SU-DHL-6 (cell line): ENCODE measurements around the gene CCNE1.
"Not testable (repeated sequence)": the region's sequence is repeated elsewhere in the genome, so short reads cannot be mapped to it uniquely, and the experiment has no call there.

ENCODE experiments used
- H2AFZ ChIP-seq: fragments of 200-600 bp; sonication (generic); 2 replicates; pipeline ENCODE4 v1.6.1; 2014; ENCODE audit warnings: low read depth, mild to moderate bottlenecking, moderate library complexity, mixed read lengths, antibody characterized with exemption, low read length; ENCODE audit not compliant: severe bottlenecking
- H3F3A ChIP-seq: fragments of 200-600 bp; shearing (Covaris generic); 2 replicates; pipeline ENCODE4 v1.6.0; 2016; ENCODE audit warnings: antibody characterized with exemption, mild to moderate bottlenecking; ENCODE audit not compliant: insufficient read depth
- H3K27ac ChIP-seq: fragments of 200-600 bp; sonication (generic); 2 replicates; pipeline ENCODE4 v1.5.1; 2016; ENCODE audit warnings: low read depth, mild to moderate bottlenecking, low read length, moderate library complexity, mixed read lengths
- H3K27me3 ChIP-seq: fragments of 200-600 bp; sonication (generic), shearing (Covaris generic); 2 replicates; pipeline ENCODE4 v1.6.0; 2014; ENCODE audit warnings: mild to moderate bottlenecking, low read length
- H3K36me3 ChIP-seq: fragments of 200-600 bp; sonication (generic); 2 replicates; pipeline ENCODE4 v1.6.1; 2014; ENCODE audit warnings: mild to moderate bottlenecking, low read length, mixed read lengths
- H3K4me2 ChIP-seq: fragments of 300-600, 200-600 bp; shearing (Covaris generic), sonication (generic); 2 replicates; pipeline ENCODE4 v1.6.0; 2014; ENCODE audit warnings: low read length, low read depth, mild to moderate bottlenecking; ENCODE audit not compliant: poor library complexity, severe bottlenecking
- H3K4me3 ChIP-seq: fragments of 200-600 bp; sonication (generic); 2 replicates; pipeline ENCODE4 v1.5.1; 2014; ENCODE audit warnings: antibody characterized with exemption, low read length, mild to moderate bottlenecking, mixed read lengths; ENCODE audit not compliant: insufficient read depth, poor library complexity, severe bottlenecking
- H3K79me2 ChIP-seq: fragments of 200-600 bp; sonication (generic); 2 replicates; pipeline ENCODE4 v1.6.1; 2014; ENCODE audit warnings: mild to moderate bottlenecking, low read length, moderate library complexity; ENCODE audit not compliant: insufficient read depth
- H3K9ac ChIP-seq: fragments of 200-600 bp; sonication (generic); 2 replicates; pipeline ENCODE4 v1.7.0; 2014; ENCODE audit warnings: mild to moderate bottlenecking, low read length
- H3K9me2 ChIP-seq: fragments of 200-600 bp; sonication (generic); replicated peaks from 2 replicates; pipeline ENCODE4 v1.6.1; 2014; ENCODE audit warnings: low read length; ENCODE audit not compliant: insufficient read depth
- H3K9me3 ChIP-seq: fragments of 200-600 bp; sonication (generic); 2 replicates; pipeline ENCODE4 v1.6.1; 2014; ENCODE audit warnings: low read length, mixed read lengths; ENCODE audit not compliant: insufficient read depth
- H4K20me1 ChIP-seq: fragments of 200-600 bp; sonication (generic); 2 replicates; pipeline ENCODE4 v1.6.1; 2014; ENCODE audit warnings: low read depth, mild to moderate bottlenecking, antibody characterized with exemption, low read length, moderate library complexity, mixed read lengths
- CTCF ChIP-seq: fragments of 200-600 bp; sonication (generic); IDR thresholded peaks from one replicate; pipeline ENCODE4 v1.5.1; 2017; ENCODE audit warnings: antibody characterized with exemption, mild to moderate bottlenecking, low read length, moderate library complexity; ENCODE audit not compliant: insufficient read depth, poor library complexity, severe bottlenecking
- EZH2phosphoT487 ChIP-seq: fragments of 200-600 bp; sonication (generic), shearing (Covaris generic); conservative IDR thresholded peaks from 2 replicates; pipeline ENCODE4 v1.6.1; 2018; ENCODE audit warnings: mild to moderate bottlenecking, antibody characterized with exemption, low read length, moderate library complexity, mixed read lengths

Gene CCNE1

DNA sequence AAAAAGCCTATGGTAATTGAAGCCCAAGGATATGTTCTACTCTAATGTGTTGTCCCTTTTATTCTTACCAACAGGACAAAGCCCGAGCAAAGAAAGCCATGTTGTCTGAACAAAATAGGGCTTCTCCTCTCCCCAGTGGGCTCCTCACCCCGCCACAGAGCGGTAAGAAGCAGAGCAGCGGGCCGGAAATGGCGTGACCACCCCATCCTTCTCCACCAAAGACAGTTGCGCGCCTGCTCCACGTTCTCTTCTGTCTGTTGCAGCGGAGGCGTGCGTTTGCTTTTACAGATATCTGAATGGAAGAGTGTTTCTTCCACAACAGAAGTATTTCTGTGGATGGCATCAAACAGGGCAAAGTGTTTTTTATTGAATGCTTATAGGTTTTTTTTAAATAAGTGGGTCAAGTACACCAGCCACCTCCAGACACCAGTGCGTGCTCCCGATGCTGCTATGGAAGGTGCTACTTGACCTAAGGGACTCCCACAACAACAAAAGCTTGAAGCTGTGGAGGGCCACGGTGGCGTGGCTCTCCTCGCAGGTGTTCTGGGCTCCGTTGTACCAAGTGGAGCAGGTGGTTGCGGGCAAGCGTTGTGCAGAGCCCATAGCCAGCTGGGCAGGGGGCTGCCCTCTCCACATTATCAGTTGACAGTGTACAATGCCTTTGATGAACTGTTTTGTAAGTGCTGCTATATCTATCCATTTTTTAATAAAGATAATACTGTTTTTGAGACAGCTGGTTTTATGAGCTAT, 12.0 kb downstream of the CCNE1 start:
- no peaks in the 10 kb centered on the region for H3K9me2 ChIP-seq
- H3K9ac ChIP-seq: no peak overlapping the region
- no peak overlapping the region for H2AFZ ChIP-seq
- no peak overlapping the region for H3K4me2 ChIP-seq
- no peaks in the 10 kb centered on the region for H3F3A ChIP-seq
- H3K27me3 ChIP-seq: no peaks in the 10 kb centered on the region
- H3K79me2 ChIP-seq: no peaks in the 10 kb centered on the region
- TF ChIP-seq CTCF (no peak), EZH2phosphoT487 (no peak)
- H3K27ac ChIP-seq: no peak overlapping the region
- no peaks in the 10 kb centered on the region for H3K9me3 ChIP-seq
- H3K36me3 ChIP-seq: peaks cover 10% of the 10 kb centered on the region; the same call in 1 of the 2 replicates
- no peak overlapping the region for H3K4me3 ChIP-seq
- H4K20me1 ChIP-seq: no peaks in the 10 kb centered on the region

- not testable (repeated sequence) for H3K27ac ChIP-seq, H4K20me1 ChIP-seq, H3K9me3 ChIP-seq, H3K9me2 ChIP-seq, H3K4me3 ChIP-seq, H3K79me2 ChIP-seq, H2AFZ ChIP-seq, H3K27me3 ChIP-seq, H3K36me3 ChIP-seq, H3K4me2 ChIP-seq, H3F3A ChIP-seq, H3K9ac ChIP-seq
Observed at GRCh38 chr19:29825263-29825662, 13.5 kb downstream of the CCNE1 start.

GRCh38 chr19:29831041-29831548, 19.3 kb downstream of the CCNE1 start:
- Histone ChIP-seq H3K27ac (no peak overlapping the region), H3K4me2 (no peak overlapping the region), H3F3A (no peaks in the 10 kb centered on the region), H4K20me1 (no peaks in the 10 kb centered on the region), H3K36me3 (no peaks in the 10 kb centered on the region), H3K9ac (no peak overlapping the region), H2AFZ (no peak overlapping the region), H3K27me3 (no peaks in the 10 kb centered on the region), H3K9me3 (no peaks in the 10 kb centered on the region), H3K79me2 (no peaks in the 10 kb centered on the region), H3K9me2 (no peaks in the 10 kb centered on the region), H3K4me3 (no peak overlapping the region)
- TF ChIP-seq CTCF: no peak
- TF ChIP-seq EZH2phosphoT487: no peak

GRCh38 chr19:29831686-29832085, 19.9 kb downstream of the CCNE1 start:
- no peak for TF ChIP-seq EZH2phosphoT487
- no peak for TF ChIP-seq CTCF
- Histone ChIP-seq H3K36me3 (no peaks in the 10 kb centered on the region), H3K79me2 (no peaks in the 10 kb centered on the region), H3K9me2 (no peaks in the 10 kb centered on the region), H3K9ac (no peak overlapping the region), H3K4me2 (no peak overlapping the region), H3K9me3 (no peaks in the 10 kb centered on the region), H3K27me3 (no peaks in the 10 kb centered on the region), H3F3A (no peaks in the 10 kb centered on the region), H3K27ac (no peak overlapping the region), H4K20me1 (no peaks in the 10 kb centered on the region), H2AFZ (no peak overlapping the region), H3K4me3 (no peak overlapping the region)
